HG02759 (cell line): Measurements from ENCODE around the gene CEP152.

ENCODE experiments used
- ATAC-seq: cut with Tn5 transposase; IDR thresholded peaks from one replicate; pipeline ENCODE4 v1.9.1; 2021; ENCODE audit warnings: mild to moderate bottlenecking, moderate library complexity; ENCODE audit not compliant: unreplicated experiment

CEP152 gene

DNA sequence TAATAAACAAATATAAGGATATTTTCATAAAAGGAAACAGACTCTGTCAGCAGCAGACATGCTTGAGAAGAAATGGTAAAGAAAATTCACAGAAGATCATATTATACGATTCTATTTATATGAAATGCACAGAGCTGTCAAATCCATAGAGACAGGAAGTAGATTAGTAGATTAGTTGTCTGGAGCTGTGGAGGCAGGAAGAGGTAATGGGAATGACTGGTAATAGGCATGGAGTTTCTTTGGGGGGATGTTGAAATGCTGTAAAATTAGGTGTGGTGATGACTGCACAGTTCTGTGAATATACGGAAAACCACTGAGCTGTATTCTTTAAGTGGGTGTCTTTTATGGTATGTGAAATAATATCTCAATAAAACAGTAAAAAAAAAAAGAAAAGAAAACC, 35.3 kb downstream of the CEP152 start:
- ATAC-seq = no peak

DNA sequence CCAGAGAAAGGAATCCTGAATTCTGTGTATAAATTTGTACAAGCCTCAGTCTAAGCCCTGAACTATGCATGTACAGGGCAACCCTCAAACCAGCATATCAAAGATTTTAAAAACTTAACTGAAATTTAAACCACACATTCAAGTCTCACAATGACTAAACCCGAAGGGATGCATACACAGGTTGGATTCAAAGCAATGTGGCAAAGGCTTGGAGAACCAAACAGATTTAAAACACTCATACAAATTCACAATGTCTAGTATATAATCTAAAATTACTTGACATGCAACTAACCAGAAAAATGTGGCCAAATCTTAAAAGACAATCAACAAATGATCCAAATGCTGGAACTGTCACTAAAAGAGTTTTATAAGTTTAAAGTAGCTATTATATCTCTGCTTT, 36.4 kb downstream of the CEP152 start:
- no peak for ATAC-seq

DNA sequence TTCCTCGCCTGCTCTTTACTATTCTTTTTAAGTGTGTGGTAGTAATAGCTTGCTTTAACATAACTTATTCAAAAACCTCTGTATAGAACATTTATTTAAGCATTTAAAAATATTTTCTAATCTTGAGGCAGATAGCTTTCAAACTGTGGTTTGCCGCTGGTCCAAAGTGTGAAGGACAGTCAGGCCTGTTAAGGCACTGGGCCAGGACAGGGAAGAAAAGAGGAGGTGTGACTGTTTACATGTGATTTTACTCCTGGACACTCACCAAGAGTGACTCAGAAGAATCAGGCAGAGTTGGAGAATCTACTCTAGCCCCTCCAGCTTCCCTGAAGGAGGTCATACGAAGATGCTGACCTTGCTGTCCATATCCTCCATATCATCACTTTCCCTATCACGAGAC, 44.7 kb downstream of the CEP152 start:
- no peak for ATAC-seq

DNA sequence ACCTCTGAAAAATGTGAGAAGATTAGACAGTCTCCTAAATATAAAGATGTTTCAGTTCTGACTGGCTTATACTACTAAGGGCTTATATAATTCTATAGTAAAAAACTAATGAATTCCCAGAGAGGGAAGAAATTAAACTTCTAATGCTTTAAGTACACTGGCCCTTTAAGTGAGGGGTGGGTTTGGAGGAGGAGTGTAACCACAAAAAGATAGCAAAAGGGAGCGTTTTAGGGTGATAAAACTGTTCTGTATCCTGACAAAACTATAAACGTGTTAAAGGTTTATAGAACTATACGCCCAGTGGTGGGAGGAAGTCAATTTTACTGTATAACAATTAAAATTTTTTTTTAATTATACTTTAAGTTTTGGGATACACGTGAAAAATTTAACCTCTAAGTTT, 45.8 kb downstream of the CEP152 start:
- ATAC-seq = no peak

DNA sequence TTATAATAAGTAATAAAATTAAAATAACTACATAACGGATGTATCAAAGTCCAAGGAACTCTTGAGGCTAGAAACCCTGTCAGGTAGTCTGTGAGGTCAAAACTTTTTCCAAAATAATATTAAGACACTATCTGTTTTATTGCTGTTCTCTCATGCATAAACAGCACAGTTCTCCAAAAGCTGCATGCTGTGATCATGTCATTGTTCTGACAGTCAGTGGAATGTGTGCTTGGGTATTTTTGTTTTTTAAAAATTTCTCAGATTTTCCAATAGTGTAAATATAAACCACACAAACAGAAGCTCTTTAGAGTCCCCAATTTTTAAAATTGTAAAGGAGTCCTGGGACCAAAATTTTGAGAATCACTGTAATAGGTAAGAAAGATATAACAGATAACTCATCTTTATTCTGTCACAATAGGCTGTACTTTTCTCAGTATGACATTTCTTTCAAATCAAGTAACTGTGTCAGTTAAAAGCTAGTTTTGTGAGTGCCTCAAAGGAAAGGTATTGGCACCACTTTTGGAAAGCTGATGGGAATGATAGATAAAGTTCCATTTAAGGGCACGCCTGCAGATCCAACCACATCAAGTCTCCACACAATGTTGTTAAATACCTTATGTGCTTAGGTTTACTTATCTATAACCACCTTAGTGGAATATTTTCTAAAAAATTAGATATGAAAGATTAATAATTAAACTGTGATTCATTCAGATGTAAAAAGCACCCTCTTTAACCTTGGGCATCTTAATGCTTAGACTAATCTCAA, 49.3 kb downstream of the CEP152 start:
- ATAC-seq = no peak

DNA sequence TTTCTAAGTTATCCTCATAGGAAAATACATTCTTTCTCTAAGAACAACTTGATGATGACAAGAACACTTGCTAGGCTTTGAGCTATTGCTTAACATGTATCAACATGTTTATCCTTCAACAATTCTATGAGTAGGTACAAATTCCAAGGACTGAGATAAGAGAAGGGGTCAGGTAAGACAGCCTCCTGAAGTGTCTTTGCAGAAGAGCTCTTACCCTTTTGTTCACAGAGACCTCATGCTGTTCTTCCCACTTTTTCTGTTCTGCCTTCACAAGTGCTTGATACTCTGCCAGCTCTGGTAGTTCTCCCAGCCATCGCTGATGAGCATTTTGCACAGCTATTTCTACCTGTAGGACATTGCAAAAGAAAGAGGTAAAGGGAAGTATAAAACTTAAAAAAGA, 50.9 kb downstream of the CEP152 start:
- ATAC-seq = no peak

DNA sequence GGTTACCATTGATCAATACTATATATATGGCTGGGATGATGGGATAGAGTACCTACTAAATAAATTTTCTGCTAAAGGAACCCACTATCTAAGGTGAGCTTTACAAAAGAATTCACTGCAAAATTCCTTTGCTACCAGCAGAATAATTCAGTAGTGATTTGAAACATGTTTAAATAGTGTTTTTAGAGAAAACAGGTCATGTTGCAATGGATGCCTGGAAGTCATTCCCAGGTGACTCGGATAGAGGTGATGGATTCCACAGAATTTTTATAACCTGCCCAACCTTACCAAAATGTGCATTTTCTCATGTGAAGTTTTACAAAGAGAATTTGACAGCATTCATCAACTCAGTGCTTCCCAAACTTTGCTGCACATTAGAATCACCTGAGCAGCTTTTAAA, 53.2 kb downstream of the CEP152 start:
- ATAC-seq = no peak

DNA sequence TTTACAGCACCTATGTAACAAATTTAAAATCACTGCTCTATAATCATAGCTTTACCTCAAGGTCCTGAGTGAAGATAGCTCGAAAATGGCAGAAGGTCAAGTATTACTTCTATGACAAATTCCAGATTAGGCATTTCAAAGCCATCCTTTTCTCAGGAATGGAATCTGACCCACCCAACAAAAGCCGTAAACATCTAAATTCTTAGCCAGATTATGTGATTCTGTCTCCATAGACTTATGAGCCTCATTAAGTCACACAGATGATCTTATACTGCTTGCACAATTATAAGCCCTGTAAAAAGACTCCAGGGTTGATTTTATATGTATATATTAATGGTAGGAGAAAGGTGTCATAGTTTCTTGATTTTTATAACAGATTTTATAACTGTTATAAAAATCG, 56.9 kb downstream of the CEP152 start:
- no peak for ATAC-seq

DNA sequence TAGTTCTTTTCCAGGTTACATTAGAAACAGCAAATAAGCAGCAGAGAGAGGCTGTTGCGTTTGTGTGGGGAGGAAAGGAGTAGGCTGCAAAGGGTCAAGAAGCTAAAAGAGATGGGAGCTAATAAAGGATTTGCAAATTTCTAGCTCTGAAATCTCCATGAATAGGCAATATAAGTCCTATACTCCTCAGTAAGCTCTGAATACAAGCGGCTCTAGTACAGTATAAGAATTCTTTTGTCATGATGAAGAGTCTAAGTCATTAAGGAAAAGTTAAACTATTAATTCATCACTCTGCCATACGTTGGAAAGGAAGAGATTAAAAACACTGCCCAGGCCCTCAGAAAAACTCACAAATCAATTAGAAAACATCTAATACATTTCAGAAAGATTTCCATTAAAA, 59.3 kb downstream of the CEP152 start:
- ATAC-seq = no peak

DNA sequence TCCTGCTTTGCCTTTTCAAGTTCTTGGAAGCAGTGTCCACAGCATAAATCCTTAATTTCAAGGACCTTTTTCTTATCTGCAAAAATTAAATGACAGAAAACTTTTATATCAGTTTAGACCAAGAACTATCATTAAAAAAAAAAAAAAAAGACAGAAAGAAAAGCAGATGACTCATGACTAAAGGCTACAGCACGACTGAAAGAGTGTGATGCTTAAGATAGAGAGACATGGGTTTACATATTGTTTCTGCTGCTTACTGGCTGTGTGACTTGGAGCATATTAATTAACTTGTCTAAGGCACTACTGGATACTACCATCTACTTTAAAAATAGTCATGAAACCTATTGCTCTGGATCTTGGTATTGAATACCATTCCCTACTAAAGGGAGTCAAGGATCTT, 62.3 kb downstream of the CEP152 start:
- ATAC-seq = no peak

DNA sequence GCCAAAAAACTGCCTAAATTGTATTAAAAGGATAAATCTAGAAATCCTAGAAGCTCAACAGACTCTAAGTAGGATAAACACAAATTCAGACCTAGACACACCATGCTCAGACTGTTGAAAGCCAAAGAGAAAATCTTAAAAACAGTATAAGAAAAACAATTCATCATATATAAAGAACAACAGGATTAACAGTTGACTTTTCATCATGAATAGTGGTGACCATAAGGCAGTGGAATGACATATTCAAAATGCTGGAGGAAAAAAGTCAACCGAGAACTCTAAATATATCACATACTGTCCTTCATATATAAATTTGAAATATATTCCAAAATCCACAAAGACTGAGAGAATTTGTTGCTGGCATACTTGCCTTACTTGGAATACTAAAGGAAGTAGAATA, 77.3 kb downstream of the CEP152 start:
- no peak for ATAC-seq

DNA sequence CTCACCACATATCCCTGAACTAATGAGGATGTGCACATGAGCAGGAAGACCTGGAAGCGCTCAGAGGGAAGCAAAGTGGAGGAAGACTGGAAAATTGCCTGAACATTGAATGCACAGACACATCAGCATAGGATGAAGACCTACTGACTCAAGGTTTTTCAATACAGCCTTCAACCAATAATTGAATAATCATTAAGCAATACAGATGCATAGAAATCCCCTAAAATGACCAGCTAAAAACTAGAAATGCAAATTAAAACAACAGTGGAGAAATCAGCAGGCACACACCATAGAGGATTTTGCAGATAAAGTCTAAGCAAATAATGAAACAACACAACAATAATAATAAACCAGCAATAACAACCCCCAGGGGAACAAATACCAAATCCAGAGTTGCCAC, 80.4 kb downstream of the CEP152 start:
- no peak for ATAC-seq

DNA sequence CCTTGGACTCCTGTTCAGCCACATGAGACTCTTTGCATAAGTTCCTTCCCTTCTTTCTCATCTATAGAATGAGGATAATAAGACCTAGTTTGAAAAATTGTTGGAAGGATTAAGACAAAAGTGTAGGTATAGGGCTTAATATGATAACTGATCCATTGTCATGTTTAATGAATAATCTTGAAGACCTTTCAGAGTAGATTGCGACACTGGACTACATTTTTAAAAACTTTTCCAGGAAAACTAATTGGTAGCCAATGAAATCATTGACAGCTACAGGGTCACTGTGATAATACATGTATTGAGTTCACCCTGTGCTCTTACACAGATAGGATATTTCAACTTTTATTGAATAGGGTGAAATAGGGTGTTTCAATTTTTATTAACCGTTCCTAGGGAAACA, 86.9 kb downstream of the CEP152 start:
- no peak for ATAC-seq

DNA sequence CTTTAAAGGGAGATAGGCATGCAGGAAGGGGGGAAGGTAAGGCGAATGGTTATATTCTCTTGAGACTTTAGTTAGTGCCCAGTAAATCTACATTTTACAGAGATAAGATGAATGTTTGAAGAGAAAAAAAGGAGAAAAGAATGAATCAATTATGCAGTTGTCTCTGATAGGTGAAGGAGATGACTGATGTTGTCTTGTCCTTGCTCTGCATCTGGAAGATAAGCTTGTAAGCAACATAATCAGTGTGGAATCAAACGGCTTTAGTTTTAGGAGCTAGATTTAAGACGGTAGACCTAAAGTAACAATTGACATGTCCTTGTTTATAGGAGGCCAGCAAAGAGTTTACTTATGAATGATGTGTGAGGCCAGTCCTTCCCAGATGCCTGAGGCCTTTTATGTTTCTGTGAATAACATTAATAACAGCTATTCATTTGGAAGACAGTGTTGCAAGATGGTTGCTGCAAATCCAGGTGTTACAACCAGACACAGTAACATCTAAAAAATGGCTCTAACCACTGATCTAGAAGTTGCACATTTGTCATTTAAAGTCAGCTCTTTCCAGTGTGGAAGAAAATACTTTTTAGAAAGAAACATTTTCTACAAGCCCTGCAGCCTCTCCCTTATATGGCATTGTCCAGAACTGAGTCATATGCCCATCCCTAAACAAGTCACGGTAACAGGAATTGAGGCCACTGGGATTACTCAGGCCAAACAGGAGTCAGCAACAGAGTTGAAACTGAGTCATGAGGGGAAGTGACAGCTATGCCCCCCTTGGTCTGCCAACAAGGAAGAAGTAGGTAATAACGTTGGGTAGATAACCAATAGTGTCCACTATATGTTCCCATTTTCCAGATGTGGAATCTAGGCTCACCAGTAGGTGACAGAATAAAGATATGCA, 87.9 kb downstream of the CEP152 start:
- no peak for ATAC-seq

DNA sequence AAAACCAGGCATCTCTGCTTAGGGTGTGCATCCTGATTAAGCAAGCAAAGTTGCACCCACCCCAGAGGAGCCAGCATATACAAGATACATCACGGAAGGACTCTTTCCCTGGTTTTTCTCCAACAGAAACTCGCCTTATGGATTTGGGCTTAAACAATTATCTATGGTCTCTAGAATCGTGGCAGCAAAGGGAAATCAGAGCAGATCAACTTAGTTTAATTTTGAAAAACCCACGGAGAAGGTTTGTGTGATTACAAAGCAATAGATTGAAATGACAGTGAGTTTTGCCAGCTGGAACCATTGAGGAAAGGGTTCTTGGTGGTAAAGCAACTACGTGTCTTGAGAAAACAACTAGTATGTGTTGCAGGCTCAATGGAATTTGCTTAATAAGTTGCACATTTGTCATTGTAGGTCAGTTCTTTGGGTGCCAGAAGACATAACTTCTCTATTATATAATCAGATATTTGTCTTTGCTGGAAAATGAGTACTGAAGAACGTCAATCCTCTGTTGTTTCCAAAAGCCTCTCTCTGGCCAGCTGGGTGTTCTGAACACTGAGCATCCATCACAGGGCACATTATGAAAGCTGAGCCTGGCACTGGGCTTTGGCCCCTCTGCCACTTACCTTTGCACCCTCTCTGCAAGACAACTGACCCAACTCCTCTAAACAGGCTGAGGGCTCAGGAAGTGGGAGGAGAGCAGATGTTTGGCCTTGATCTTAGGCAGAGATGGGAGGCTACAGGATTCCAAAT, 89.6 kb downstream of the CEP152 start:
- no peak for ATAC-seq

DNA sequence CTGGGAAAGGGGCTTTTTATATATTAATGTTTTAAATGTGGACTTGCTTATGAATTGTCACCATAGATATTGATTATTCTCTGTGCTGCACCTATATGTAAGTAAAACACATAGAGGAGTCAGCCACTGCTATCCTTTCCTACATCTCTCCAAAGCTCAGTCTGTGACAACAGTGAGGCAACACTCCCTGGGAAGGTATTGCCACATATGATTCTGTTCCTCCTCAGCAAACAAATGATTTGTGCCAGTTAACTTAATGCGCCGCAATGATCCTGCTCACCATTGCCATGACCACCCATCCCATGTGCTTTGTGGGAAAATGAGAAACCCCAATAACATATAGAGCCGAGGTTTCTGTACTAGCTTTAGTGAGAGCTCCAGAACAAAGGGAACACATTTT, 90.2 kb downstream of the CEP152 start:
- no peak for ATAC-seq

DNA sequence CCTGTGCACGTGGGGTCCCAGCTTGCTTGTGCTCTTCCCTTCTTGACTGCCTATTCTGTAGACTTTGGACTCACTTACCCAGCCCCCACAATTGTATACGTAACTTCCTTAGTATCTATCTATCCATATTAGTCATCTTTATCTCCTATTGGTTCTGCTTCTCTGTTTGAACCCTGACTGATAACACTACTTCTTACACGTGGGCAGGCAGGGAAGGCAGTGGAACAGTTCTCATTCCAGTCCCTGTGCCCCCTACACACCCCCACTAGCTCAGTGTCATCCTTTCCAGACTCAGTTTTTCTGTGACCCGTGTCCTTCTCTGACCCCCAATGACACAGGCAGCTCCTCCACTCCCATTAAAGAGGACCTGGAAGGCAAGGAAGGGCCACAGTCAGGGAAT, 91.2 kb downstream of the CEP152 start:
- no peak for ATAC-seq

DNA sequence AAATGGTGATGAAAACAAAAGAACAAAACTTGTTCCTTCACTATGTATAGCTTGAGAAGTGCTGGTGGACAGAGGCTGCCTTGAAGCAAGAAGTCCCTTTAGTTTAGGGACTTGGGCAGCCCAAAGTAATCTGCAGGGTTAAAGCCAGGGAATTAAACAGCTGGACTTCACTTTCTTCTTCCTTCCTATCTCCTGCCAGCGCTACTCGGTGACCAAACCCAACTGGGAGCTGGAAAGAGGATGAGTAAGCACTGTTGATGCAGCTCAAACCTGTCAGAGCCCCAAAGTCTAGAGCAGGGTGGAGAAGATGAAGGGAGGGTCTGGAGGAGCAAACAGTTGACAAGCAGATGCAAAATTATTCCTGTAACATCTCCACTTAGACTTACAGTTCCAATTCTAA, 92.2 kb downstream of the CEP152 start:
- no peak for ATAC-seq

DNA sequence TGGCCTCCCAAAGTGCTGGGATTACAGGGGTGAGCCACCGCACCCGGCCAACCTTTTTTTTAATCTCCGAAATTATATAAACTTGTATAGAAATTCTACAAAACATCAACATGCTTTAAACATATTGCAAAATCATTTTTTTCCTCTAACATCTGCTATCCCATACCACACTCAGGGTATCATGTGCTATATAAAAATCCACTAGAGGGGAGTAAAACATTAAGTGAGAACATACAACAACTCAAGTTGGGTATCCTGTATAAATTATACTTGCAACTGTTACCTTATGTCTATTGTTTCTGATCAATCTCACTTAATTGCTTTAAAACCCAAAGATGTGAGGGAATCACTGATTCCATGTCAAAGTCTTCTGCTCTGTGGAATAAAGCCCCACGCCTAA, 93.4 kb downstream of the CEP152 start:
- no peak for ATAC-seq

DNA sequence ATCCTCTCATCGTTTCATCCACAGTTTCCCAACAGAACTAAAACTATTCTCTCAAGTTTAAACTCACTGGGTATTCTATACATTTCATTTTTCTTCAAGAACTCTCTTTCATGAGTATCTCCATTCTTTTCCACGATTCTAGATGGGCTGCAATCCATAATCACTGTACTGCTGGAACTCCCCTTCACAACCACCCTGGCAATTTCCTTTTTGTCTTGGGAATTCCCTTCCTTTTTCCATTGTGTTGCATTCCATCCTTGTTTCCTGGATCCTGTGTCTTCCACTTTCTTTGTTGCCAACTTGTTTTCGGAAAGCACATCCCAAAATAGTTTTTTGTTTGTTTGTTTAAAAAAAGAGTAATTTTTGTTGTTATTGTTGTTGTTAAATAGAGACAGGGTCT, 98.3 kb downstream of the CEP152 start:
- ATAC-seq = no peak

DNA sequence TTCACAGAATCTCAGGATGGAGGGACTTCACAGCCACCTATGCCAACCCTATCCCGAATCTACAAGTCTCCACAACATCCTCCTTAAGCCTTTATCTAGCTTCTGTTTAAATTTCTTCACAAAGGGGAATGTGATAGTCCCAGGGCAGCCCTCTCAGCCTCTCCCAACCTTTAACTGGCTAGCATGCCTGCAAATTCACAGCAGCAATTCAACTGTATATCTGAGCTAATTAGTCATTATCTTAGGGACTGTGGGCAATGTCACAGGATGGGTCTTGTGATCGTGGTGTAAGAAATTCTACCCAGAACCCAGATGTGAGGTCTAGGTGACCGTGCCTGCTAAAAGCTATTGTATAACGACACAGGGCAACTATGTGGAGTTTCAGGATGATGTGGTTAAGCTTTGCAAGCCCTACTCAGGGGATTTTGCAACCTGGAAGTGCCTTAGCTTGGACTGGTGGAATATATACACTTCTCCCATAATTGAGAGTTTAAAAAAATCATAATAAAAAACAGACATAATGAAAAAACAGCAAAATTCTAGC, 99.8 kb downstream of the CEP152 start:
- no peak for ATAC-seq
